Type B pancreatic cell (in vitro differentiated cells): ENCODE results near the gene ARMC3. TPM values are rescaled to one million over a fixed set of nuclear protein-coding genes. Genes with fewer than 3 reads are reported as not detected.
A peak's percentile ranks its signal among the peaks of the same experiment; 100 is the strongest.
"Not testable (repeated sequence)": the region's sequence is repeated elsewhere in the genome, so short reads cannot be mapped to it uniquely, and the experiment has no call there.

ENCODE experiments used
- DNase-seq: peaks from one replicate; pipeline ENCODE4 v3.0.0; 2021; ENCODE audit warnings: mixed read lengths; ENCODE audit not compliant: unreplicated experiment; ENCODE audit errors: extremely low spot score
- H3K27ac Mint-ChIP-seq: 2 replicates; pipeline ENCODE4 v1.8.0; 2021; ENCODE audit warnings: mild to moderate bottlenecking, mixed read lengths
- H3K27me3 Mint-ChIP-seq: 2 replicates; pipeline ENCODE4 v1.8.0; 2021; ENCODE audit warnings: mixed read lengths
- H3K36me3 Mint-ChIP-seq: 2 replicates; pipeline ENCODE4 v1.8.0; 2021; ENCODE audit warnings: mixed read lengths
- H3K4me1 Mint-ChIP-seq: one replicate; pipeline ENCODE4 v1.8.0; 2021; ENCODE audit warnings: mixed read lengths; ENCODE audit not compliant: unreplicated experiment
- H3K4me3 Mint-ChIP-seq: 2 replicates; pipeline ENCODE4 v1.8.0; 2021; ENCODE audit warnings: mild to moderate bottlenecking, mixed read lengths
- H3K9me3 Mint-ChIP-seq: 2 replicates; pipeline ENCODE4 v1.8.0; 2021; ENCODE audit warnings: mixed read lengths
- total RNA-seq: library from RNA; stranded (reverse); gene quantifications from 2 replicates; pipeline ENCODE4 v1.2.1, GENCODE V29; 2021; ENCODE audit warnings: low replicate concordance
- TF ChIP-seq, protein P1 (sequence below): fragments of 200-600 bp; sonication (generic); conservative IDR thresholded peaks from 2 replicates; pipeline ENCODE4 v1.5.0; 2021; ENCODE audit warnings: antibody characterized with exemption, mild to moderate bottlenecking

The ARMC3 gene
- total RNA-seq, 1 donor from 2014 or later: 10.4 TPM

DNA sequence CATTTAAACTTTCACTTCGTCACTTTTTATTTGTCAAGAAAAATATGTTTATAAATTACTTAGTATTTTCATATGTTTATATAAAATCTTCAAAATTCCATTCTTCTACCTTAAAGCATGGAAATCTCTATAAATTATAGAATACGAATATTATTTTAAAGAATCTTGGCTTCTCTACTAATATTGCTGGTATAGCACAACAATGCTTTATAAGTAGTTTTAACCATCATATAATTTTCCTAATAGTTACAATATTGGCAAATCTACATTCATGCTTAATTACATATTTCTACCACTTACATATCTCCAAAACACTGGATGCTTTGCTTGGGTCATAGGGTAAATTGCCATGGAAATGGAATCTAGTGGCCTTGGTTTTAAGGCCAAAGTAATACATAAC is 21.1 kb upstream of the ARMC3 start:
- TF ChIP-seq, protein P1, sequence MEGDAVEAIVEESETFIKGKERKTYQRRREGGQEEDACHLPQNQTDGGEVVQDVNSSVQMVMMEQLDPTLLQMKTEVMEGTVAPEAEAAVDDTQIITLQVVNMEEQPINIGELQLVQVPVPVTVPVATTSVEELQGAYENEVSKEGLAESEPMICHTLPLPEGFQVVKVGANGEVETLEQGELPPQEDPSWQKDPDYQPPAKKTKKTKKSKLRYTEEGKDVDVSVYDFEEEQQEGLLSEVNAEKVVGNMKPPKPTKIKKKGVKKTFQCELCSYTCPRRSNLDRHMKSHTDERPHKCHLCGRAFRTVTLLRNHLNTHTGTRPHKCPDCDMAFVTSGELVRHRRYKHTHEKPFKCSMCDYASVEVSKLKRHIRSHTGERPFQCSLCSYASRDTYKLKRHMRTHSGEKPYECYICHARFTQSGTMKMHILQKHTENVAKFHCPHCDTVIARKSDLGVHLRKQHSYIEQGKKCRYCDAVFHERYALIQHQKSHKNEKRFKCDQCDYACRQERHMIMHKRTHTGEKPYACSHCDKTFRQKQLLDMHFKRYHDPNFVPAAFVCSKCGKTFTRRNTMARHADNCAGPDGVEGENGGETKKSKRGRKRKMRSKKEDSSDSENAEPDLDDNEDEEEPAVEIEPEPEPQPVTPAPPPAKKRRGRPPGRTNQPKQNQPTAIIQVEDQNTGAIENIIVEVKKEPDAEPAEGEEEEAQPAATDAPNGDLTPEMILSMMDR: no peak
- peaks cover 3% of the 10 kb centered on the region for H3K27me3 Mint-ChIP-seq
- H3K4me1 Mint-ChIP-seq: peaks cover 5% of the 10 kb centered on the region
- H3K36me3 Mint-ChIP-seq: no peaks in the 10 kb centered on the region
- no peak overlapping the region for H3K4me3 Mint-ChIP-seq
- no peak overlapping the region for H3K27ac Mint-ChIP-seq
- no peak for DNase-seq
- H3K9me3 Mint-ChIP-seq: peaks cover 24% of the 10 kb centered on the region

DNA sequence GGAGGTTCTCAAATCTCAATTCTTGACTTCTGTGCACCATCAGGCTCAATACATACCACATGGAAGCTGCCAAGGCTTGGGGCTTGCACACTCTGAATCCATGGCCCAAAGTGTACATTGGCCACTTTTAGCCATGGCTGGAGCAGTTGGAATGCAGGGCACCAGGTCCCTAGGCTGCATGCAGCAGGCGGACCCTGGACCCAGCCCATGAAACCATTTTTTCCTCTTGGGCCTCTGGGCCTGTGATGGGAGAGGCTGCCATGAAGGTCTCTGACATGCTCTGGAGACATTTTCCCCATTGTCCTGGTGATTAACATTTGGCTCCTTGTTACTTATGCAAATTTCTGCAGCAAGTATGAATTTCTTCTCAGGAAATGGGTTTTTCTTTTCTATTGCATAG is 19.0 kb upstream of the ARMC3 start:
- Mint-ChIP-seq H3K36me3 (no peaks in the 10 kb centered on the region), H3K27me3 (peaks cover 3% of the 10 kb centered on the region), H3K4me3 (no peak overlapping the region), H3K4me1 (peaks cover 17% of the 10 kb centered on the region), H3K27ac (no peak overlapping the region), H3K9me3 (peaks cover 23% of the 10 kb centered on the region)
- no peak for DNase-seq
- TF ChIP-seq, protein P1: no peak

DNA sequence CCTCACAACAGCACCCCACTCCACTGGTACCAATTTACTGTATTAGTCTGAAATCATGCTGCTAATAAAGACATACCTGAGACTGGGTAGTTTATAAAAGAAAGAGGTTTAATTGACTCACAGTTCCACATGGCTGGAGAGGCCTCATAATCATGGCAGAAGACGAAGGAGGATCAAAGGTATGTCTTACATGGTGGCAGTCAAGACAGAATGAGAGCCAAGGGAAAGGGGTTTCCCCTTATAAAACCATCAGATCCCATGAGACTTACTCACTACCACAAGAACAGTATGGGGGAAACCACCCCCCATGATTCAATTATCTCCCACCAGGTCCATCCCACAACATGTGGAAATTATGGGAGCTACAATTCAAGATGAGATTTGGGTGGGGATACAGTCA is 18.2 kb upstream of the ARMC3 start:
- not testable (repeated sequence) for H3K4me3 Mint-ChIP-seq, H3K27me3 Mint-ChIP-seq, H3K27ac Mint-ChIP-seq, DNase-seq, H3K36me3 Mint-ChIP-seq
- peaks cover 23% of the 10 kb centered on the region for H3K9me3 Mint-ChIP-seq
- peaks cover 17% of the 10 kb centered on the region for H3K4me1 Mint-ChIP-seq

DNA sequence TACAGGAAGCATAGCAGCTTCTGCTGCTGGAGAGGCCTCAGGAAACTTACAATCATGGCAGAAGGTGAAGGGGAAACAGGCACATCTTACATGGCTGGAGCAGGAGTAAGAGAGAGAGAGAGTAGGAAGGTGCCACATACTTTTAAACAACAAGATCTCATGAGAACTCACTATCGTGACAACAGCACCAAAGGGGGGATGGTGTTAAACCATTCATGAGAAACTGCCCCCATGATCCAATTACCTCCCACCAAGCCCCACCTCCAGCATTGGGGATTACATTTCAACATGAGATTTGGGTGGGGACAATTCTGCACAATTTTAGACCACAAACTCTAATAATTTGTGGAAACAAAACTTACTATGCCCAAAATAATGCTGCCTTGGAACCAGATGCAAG is 16.8 kb upstream of the ARMC3 start:
- Mint-ChIP-seq H3K27ac (no peak overlapping the region), H3K27me3 (peaks cover 3% of the 10 kb centered on the region), H3K9me3 (peaks cover 23% of the 10 kb centered on the region), H3K36me3 (no peaks in the 10 kb centered on the region), H3K4me1 (peaks cover 17% of the 10 kb centered on the region), H3K4me3 (no peak overlapping the region)
- DNase-seq: no peak
- TF ChIP-seq, protein P1: no peak

DNA sequence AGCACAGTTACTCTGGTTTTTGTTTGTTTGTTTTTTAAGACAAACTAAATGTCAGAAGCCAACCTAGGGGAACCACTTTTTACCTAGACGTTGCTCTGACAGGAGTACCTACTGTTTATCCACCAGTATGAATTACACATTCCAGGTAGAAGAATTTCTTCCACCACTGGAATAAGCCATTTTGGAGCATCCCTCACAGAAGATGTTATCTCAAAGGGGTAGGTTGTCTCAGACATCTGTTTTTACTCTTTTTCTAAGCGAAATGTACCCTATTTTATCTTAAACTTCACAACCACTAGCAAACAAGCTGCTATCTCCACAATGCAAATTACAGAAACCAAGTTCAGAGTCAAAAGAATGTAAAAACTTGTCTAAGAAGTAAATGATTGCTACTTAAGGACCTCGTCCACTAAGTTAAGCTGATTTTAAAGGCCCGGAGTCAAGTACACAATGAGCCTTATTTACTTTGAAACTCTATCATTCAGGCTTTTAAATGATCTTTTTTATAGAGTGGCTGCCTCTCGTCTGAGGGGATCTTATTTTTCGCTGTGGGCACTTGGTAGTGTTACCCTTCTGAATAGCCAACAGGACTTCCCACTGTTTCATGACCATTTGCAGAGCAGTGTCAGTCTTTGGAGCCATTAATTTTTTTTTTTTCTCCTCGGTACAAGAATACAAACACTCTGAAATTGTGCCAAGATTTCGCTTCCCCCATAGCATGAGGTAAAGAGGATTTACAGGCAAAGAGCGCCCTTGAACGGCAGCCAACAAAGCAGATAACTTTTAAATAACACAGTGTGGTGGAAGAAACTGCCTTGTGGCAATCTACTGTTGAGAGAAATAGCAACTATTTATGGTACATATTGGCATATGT is 15.7 kb upstream of the ARMC3 start:
- DNase-seq: no peak
- Mint-ChIP-seq H3K36me3 (no peaks in the 10 kb centered on the region), H3K27ac (peak overlapping the region; percentile 4), H3K4me1 (peaks cover 17% of the 10 kb centered on the region), H3K4me3 (no peak overlapping the region), H3K9me3 (peaks cover 23% of the 10 kb centered on the region), H3K27me3 (peaks cover 3% of the 10 kb centered on the region)
- TF ChIP-seq, protein P1: no peak

DNA sequence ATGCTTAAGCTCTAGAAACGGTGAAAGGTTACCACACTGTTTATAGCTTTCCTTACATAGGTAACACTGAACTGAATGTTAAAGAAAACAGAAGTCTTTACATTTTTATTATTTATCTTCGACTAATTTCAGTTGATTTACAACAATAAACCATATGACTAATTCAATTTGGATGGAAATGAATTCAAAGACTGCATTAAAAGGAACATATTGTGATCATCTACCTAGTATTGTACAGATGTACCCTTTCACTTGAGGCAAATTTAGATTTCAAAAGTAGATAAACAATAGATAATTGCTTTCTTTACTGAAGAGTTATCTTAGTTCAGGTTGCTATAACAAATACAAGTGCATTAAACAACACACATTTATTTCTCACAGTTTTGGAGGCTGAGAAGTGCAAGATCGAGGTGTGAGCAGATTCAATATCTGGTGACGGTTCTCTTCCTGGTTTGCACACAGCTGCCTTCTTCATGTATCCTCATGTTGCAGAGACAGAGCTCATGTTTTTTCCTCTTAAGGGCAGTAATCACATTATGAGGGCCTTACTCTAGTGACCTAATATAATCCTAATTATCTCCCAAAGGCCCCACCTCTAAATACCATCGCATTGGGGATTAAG is 15.0 kb upstream of the ARMC3 start:
- TF ChIP-seq, protein P1: no peak
- H3K4me3 Mint-ChIP-seq: no peak overlapping the region
- H3K27ac Mint-ChIP-seq: no peak overlapping the region
- H3K9me3 Mint-ChIP-seq: peaks cover 23% of the 10 kb centered on the region
- H3K4me1 Mint-ChIP-seq: peaks cover 17% of the 10 kb centered on the region
- peaks cover 3% of the 10 kb centered on the region for H3K27me3 Mint-ChIP-seq
- H3K36me3 Mint-ChIP-seq: no peaks in the 10 kb centered on the region
- no peak for DNase-seq
